Head of caudate nucleus (tissue), 42 donors: Measurements from ENCODE around the gene DOK6.
A peak's percentile ranks its signal among the peaks of the same experiment; 100 is the strongest.
"Not testable (repeated sequence)": the region's sequence is repeated elsewhere in the genome, so short reads cannot be mapped to it uniquely, and the experiment has no call there.

Experiments used
- DNase-seq, 42 donors: peaks; one replicate each; pipeline versions ENCODE4 v3.0.0 to v3.0.0-alpha.2; 2020 to 2021; ENCODE audit warnings: mixed read lengths in 7 of 42
- intact Hi-C: fragments of 100-400 bp; cut with DNase I; formaldehyde crosslinking; loops from one replicate; pipeline ENCODE4 v1.15.0; 2022

The DOK6 gene

DNA sequence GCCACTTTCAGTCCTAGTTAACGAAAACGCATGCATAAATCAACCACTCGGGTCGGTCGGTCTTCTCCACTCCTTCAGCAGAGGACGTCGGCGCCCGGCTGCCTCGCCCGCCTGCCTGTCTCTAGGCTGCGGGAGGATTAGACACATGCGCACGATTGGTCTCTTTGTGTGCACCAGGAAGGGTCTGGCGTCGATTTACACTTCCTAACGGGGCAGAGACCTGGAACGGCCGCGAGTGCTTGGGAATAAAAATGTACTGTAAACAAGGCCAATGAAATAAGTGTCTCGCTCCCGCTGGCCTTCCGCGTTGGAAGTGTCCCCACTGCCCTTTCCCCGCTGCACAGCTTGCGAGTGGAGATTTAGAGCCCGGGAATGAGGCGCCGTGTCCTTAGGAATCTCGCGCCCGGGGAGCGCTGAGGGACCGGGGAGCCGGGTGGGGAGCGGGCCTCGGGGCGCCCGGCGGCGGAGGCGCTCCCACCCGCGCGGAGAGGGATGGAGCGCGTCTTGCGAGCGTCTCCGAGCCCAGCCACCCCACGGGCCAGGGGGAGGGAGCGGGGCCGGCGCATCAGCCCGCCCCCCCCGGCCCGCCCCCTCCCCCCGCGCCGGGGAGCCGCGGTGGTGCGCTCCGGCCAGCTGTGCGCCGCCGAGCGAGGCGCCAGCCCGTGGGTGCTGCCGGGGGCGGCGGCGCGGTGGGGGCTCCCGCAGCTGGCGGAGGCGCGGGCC, at the start of gene DOK6:
Gene DOK6 (plus strand): TSS at position 636 of the 723 bp plus-strand sequence.
- peak; percentile 27 to 83 (median 59) for DNase-seq
- intact Hi-C loops: no loop called here

DNA sequence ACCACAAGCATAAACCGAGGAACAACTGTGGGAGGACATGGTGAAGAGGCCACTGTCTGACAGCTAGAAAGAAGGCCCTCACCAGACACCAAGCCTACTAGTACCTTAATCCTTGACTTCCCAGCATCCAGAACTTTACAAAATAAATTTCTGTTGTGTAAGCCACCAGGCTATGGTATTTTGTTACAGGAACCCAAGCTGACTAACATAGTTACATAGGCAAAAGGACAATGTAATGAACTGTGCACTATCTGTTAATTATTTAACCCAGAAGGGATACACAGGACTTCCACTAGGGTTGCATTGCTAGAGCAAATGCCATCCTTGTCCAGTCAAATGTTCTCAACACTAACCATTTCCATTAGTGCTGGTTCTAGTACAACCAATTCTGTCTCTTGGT, 47.7 kb upstream of the DOK6 start:
- intact Hi-C loops: no loop called here
- DNase-seq: no peak

DNA sequence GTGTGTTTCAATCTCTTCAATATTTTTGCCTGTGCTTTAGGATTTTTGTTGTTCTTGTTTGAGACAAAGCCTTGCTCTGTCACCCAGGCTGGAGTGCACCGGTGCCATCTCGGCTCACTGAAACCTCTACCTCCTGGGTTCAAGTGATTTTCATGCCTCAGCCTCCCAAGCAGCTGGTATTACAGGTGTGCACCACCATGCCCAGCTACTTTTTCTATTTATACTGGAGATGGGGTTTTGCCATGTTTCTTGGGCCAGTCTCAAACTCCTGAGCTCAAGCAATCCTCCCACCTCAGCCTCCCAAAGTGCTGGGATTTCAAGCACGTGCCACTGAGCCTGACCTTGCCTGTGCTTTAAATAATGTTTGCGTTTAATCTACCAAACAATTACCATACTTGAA, 43.1 kb upstream of the DOK6 start:
- intact Hi-C loops: no loop called here
- DNase-seq: no peak

DNA sequence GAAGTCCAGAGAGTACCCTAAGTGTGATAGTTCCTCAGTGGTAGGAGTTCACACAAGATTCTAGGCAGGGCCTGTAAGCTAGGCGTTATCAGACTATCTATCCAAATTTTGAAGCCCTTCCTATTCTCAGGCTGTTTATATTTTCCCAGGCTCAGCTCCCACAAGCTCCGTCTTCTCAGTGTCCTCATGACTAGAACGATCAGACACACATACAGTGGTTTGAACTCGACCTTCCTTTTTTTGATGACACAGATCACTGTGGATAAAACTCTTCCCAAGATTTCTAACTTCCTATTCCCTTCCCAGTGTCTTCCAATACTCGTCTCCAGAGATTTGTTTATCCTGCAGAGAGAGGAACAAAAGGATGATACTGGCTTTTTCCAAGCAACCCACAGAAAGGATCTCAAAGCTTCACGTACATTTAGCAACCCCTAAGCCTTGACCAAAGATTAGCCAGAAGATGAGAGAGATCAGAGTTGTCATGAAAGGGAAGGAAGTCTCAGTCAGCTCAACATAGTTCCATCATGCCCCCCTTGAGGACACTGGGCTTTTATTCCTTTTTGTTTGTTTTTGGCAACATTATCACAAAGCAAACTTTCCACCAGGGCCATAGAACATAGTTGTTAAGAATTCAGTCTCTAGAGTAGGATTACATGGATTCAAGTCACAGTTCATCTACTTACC, 42.3 kb upstream of the DOK6 start:
- intact Hi-C loops: no loop called here
- no peak for DNase-seq

DNA sequence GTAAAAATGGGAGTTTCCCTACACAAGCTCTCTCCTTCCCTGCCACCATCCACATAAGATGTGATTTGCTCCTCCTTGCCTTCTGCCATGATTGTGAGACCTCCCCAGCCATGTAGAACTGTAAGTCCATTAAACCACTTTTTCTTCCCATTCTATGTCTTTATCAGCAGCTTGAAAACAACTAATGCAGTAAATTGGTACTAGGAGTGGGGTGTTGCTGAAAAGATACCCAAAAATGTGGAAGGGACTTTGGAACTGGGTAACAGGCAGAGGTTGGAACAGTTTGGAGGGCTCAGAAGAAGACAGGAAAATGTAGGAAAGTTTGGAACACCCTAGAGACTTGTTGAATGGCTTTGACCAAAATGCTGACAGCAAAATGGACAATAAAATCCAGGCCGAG, 40.9 kb upstream of the DOK6 start:
- DNase-seq, intact Hi-C loops: not testable (repeated sequence)

DNA sequence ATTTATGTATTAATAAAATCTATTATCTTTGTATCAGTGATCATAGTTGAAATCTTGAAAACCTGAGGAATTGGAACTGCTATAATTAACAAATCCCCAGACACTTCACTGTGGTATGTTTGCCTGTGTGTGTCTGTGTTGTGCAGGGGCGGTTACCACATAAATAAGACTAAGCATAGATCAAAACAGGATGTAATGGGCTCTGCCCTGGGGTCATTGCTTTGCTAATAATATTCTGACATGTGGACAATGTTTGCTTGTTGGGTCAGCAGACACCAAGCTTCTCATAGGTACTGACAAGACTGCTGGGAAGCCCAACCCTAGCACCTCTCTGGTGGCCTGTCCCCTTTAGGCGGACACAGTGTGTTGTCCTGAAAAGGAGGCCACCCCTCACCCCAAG, 35.8 kb upstream of the DOK6 start:
- intact Hi-C loops: no loop called here

DNA sequence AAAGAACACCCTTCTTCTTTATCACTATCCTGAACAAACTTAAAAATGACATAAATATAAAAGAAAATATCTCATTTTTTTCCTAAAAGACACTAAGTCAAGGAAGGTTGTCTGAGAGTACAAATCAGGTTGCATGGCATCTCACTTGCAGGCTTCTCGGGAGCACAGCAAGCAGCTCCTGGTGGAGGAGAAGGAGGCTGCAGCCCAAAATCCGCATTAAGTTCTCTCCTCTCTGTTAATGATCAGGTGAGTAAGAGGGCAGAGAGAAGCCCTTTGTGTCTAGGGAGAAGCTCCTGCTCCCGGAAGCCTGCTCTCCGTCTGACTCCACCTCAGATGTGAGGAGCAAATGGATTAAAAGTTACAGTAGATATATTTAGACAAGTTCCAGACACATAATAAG, 35.0 kb upstream of the DOK6 start:
- no peak for DNase-seq
- intact Hi-C loops: no loop called here

More for the DNA sequence above, 35.8 kb upstream of the DOK6 start:
- no peak for DNase-seq

DNA sequence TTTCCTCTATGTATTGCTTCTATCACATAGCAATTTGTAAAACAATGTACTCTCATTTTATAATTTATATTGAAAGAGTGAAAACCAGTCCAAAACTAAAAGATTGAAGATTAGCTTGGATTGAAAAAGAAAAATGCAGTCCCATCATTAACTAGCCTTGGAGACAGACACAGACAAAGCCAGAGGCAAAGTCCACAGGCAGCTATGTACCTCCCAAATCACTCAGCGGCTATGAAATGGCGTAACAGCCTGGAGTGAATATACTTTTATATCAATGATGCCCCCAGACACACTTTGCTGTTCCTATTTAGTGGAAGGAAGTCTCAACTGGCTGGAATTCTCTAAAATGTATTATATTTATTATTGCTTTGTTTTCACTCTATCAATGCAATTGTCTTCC, 33.6 kb upstream of the DOK6 start:
- intact Hi-C loops: no loop called here
- DNase-seq: no peak

DNA sequence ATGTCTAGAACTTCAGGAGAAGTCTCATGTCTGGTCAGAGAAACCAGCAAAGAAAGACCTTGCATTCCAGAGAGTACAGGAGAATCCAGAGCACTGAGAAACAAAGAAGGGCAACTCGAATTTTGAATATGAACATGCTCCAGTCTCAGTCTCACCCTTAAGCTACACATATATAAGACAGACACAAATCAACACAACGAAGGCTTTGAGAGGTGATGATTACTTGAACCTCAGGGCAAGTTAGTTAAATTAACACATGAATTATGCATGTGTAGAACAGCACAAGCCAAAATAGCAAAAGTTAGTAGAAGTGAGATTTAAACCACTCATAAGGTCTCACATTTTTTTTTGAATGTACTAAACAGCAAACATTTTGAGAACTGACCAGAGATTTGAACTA, 29.0 kb upstream of the DOK6 start:
- intact Hi-C loops: no loop called here
- no peak for DNase-seq

DNA sequence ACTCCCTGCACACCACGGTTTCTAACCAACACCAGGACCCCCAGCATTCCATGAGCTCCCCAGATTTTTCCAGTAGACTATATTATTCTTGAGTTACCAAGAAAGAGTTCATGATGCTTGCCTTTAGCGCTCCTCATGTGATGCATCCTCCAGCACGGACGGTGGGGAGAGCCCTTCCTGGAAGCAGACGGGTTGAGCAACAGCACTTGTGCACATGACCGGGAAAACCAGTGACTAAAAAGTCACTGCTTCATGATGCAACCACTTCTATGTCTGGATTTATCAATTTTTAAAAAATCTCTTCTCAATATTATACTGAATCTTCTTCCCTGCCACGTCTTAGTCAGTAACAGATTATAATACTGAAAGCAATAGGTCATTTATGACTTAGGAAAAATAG, 20.4 kb upstream of the DOK6 start:
- intact Hi-C loops: no loop called here
- DNase-seq: no peak

DNA sequence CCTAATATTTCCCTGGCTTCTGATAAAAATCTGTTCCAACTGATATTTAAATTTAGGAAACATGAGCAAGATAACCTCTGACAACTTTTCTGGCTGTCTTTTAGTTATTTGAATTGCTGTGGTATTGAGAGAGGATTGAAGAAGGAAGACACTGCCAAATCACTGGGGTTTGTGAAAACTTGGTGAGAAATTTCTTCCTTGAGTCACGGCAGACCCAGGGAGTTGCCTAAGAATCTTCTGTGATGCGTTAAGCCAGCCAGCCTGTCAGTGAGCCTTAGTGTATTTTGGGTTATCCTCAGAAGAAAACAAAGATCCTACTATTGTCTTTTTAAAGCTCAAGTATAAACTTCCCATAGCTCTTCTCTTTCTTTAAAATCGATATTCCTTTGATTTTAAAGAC, 17.5 kb upstream of the DOK6 start:
- intact Hi-C loops: no loop called here
- DNase-seq: no peak

DNA sequence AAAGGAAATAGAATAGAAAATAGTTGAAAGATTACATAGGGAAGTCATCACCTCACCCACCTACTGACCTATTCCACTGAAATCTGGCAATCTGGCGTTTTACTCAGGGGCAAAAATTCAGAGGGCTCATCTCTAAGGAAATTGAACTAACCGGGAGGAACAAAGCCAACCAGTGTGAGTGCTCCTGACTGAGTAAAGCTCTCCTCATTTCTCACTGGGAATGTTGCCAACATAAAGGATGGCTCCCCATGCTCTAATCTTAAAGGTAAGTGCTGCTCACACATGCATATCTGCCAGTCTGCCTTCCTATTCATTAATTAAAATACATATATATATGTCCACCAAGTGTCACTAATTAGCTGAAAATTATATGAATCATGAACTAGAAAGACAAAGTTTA, 13.5 kb upstream of the DOK6 start:
- no peak for DNase-seq
- intact Hi-C loops: no loop called here

DNA sequence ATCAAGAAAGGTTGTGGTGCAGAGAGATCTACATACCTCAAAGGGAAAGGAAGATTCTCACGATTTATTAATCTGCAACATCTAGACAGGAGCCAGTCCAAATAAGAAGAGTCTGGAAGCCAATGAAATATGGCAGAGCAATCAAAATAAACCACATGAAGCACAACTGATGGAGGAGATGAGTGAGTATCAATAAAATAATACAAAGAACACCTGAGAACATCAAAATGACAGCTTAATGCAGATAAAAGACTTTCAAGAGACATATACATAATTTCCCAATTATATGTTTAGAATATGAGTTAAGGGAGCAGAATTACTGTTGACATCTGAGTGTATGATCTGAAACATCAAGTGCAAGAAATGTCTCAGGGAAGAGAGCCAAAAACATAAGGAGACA, 12.5 kb upstream of the DOK6 start:
- intact Hi-C loops: no loop called here
- no peak for DNase-seq

DNA sequence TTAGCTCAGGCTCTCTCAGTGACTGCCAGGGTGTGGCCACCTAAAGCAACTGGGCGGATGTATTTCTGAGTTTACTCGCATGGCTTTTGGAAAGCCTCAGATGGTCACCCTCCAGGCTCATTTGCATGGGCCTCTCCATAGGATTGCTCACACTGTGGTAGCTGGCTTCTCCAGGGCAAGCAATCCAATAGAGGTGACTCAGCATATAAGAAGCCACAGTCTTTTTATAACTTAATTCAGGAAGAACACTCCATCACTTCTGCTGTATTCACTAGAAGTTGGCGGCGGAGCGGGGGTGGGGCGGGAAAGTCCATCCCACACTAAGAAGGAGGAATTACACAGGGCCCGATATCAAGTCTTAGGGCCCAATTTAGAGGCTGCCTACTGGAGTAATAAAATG, 3.6 kb upstream of the DOK6 start:
- no peak for DNase-seq
- intact Hi-C loops: no loop called here

DNA sequence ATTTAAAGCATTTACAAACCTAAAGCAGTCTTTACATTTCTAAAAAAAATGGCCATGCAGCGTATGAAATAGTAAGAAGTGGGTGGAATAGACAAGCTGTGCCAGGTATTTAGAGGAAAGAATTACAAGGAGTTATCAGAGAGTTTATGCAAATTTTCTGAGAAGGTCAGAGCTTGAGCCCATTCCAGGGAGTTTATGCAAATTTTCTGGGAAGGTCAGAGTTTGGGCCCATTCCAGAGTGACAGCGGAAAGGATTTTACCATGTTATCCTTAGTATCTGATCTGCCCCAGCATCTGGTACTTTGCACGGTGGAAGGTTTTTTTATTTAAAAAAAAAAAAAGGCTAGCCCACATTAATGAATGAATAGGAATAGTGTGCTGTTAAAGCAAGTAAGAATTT, 1.4 kb upstream of the DOK6 start:
- no peak for DNase-seq
- intact Hi-C loops: no loop called here

DNA sequence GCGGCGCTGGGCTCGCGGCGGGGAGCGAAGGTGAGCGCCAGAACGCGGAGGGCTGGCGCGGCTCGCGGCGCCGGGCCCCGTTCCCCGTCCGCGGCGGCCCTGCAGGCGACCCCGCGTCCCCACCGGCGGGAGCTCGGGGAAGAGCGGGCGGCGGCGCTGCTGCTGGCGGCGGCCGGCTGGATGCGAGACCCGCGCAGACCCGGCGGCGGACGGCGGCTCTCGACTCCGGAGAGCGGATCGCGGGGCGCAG, 213 bp downstream of the DOK6 start:
- DNase-seq: peak in 6 of 42 donors; percentile 1 to 48 (median 25)
- intact Hi-C loops: no loop called here

DNA sequence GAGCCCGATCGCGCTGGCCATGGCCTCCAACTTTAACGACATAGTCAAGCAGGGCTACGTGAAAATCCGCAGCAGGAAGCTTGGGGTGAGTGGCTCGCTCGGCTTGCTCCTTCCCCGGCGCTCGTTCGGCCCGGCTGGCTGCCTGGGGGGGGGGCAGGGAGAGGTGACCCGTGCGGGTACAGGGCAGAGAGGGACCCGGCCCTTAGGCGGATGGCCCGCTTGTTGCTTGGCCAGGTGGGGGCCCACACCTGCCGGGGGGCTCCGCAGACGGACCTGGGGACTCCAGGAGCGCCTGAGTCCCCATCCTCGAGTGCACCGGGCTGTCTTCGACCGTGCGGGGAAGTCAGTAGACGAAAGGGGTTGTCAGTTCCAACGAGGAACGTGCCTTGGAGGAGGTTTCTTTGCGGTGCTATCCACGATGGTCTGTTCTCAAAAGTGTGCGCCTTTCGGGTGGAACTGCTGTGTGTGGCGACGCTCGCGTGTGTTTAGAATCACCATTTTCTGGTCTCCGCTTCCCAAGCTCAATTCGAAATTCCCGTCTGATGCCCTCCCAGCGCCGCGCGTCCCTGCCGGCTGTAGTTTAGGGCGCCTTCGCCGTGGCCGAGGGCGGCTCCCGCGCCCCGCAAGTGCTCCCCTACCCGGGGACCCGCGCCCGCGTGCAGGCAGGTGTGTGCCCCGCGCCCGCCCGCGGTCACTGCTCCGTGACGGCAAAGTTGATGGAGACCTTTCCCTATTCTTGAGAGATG, 711 bp downstream of the DOK6 start:
- DNase-seq: peak in 35 of 42 donors; percentile 6 to 50 (median 22)
- intact Hi-C loops: no loop called here

DNA sequence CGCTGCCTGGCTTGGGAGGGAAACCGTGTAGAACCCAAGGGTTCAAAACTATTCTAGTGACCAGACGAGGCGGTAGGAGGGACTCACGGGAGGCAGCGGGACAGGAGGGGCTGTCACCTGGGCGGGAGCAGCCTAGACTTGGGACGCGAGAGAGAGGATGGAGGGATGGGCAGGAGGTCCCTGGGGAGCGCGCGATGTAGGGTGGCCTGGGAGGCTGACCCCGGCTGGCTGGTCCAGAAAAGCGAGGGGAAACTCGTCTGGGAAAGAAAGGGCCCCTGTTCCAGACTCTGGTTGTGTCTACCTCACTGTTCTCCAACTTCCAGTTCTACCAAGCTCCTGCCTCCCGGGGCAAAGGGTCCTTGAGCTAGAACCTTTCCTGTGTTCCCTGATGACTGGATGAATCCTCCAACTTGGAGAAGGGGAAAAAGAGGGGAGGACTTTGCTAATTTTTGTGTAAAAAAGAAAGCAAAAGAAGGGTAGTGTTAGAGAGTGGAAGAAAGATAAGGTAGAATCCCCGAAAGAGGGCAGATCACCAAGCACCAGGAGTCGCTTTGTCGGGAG, 1.4 kb downstream of the DOK6 start:
- DNase-seq: peak in 18 of 42 donors; percentile 0 to 38 (median 17)
- intact Hi-C loops: no loop called here

DNA sequence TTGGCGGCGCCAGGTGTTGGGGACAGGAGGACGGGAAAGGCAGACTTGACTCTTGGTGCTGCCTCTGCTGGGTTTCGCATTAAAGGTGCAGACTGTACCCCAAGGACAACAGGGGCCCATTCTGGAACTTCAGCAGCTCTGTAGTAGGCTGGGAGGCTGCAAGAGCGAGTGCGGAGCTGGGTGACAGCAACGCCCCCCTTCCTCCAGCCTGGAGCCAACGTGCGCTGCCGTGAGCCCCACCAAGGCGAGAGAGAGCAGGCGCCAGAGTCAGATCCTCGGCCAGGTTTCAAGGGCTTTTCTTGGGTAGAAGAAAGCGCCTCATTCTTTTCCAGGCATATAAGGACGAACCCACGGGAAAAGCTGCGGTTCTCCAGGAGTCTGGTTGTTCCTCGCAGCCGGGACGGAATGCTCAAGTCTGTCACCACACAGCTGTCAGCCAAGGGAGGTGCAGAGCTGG, 1.9 kb downstream of the DOK6 start:
- intact Hi-C loops: no loop called here
- peak in 40 of 42 donors; percentile 4 to 68 (median 42) for DNase-seq

DNA sequence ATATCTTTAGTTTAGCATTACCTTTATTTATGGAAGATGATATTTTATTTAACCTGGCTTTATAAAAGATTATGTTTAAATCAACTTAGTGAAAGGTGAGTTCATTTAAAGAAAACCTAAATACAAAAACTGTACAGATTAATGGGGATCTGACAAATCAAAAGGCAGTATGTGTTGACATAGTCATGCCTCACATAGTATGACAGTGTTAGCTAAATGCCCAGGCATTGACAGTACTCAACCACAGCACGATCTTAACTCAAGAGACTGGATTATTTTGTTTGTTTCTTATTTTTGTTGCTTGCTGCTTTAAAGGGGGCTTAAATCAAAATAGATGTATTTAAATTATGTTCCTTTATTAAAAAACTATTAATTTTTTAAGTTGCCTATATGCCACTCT, 7.8 kb downstream of the DOK6 start:
- no peak for DNase-seq
- intact Hi-C loops: no loop called here
